ENCODE results near the gene ACOT13.
A peak's percentile ranks its signal among the peaks of the same experiment; 100 is the strongest.
"Not testable (repeated sequence)": the region's sequence is repeated elsewhere in the genome, so short reads cannot be mapped to it uniquely, and the experiment has no call there.

The ACOT13 gene

GRCh38 chr6:24661759-24662158 is 5.1 kb upstream of the ACOT13 start:
- DNase-seq (ENCODE audit: low read depth in 1 of 2, low spot score in 1 of 2): not testable (repeated sequence)

- no peak for DNase-seq (ENCODE audit: low read depth in 1 of 2, low spot score in 1 of 2)
These were observed 4.6 kb upstream of the ACOT13 start for GRCh38 chr6:24662236-24662635.

- DNase-seq (ENCODE audit: low read depth in 1 of 2, low spot score in 1 of 2): no peak
These were observed 3.7 kb upstream of the ACOT13 start for GRCh38 chr6:24663189-24663588.

- DNase-seq (ENCODE audit: low read depth in 1 of 2, low spot score in 1 of 2): no peak
These were observed 2.6 kb upstream of the ACOT13 start for GRCh38 chr6:24664046-24664987.

- DNase-seq (ENCODE audit: low read depth in 1 of 2, low spot score in 1 of 2): peak; percentile 11 to 13
These were observed 708 bp upstream of the ACOT13 start for GRCh38 chr6:24666097-24666640.

GRCh38 chr6:24667378-24667803 is 514 bp downstream of the ACOT13 start:
- DNase-seq (ENCODE audit: low read depth in 1 of 2, low spot score in 1 of 2): no peak

GRCh38 chr6:24668066-24668996 is 1.5 kb downstream of the ACOT13 start:
- DNase-seq (ENCODE audit: low read depth in 1 of 2, low spot score in 1 of 2): not testable (repeated sequence)

- DNase-seq (ENCODE audit: low read depth in 1 of 2, low spot score in 1 of 2): no peak
These were observed 2.1 kb downstream of the ACOT13 start for GRCh38 chr6:24668997-24669361.

- DNase-seq (ENCODE audit: low read depth in 1 of 2, low spot score in 1 of 2): not testable (repeated sequence)
These were observed 3.6 kb downstream of the ACOT13 start for GRCh38 chr6:24670492-24670891.

GRCh38 chr6:24671077-24671476 is 4.2 kb downstream of the ACOT13 start:
- not testable (repeated sequence) for DNase-seq (ENCODE audit: low read depth in 1 of 2, low spot score in 1 of 2)

- no peak for DNase-seq (ENCODE audit: low read depth in 1 of 2, low spot score in 1 of 2)
These were observed 5.8 kb downstream of the ACOT13 start for GRCh38 chr6:24672620-24673182.

GRCh38 chr6:24673625-24674024 is 6.7 kb downstream of the ACOT13 start:
- DNase-seq (ENCODE audit: low read depth in 1 of 2, low spot score in 1 of 2): no peak

GRCh38 chr6:24678792-24679352 is 12.0 kb downstream of the ACOT13 start:
- DNase-seq (ENCODE audit: low read depth in 1 of 2, low spot score in 1 of 2): not testable (repeated sequence)

- no peak for DNase-seq (ENCODE audit: low read depth in 1 of 2, low spot score in 1 of 2)
These were observed 13.7 kb downstream of the ACOT13 start for GRCh38 chr6:24680582-24680981.

- no peak for DNase-seq (ENCODE audit: low read depth in 1 of 2, low spot score in 1 of 2)
These were observed 16.7 kb downstream of the ACOT13 start for GRCh38 chr6:24683297-24684296.

GRCh38 chr6:24686408-24686807 is 19.5 kb downstream of the ACOT13 start:
- no peak for DNase-seq (ENCODE audit: low read depth in 1 of 2, low spot score in 1 of 2)

- no peak for DNase-seq (ENCODE audit: low read depth in 1 of 2, low spot score in 1 of 2)
These were observed 20.1 kb downstream of the ACOT13 start for GRCh38 chr6:24686946-24687345.

GRCh38 chr6:24689964-24690363 is 23.1 kb downstream of the ACOT13 start:
- DNase-seq (ENCODE audit: low read depth in 1 of 2, low spot score in 1 of 2): no peak

- no peak for DNase-seq (ENCODE audit: low read depth in 1 of 2, low spot score in 1 of 2)
These were observed 23.7 kb downstream of the ACOT13 start for GRCh38 chr6:24690593-24690992.

- no peak for DNase-seq (ENCODE audit: low read depth in 1 of 2, low spot score in 1 of 2)
These were observed 24.7 kb downstream of the ACOT13 start for GRCh38 chr6:24691550-24691949.

All from activated T-helper 1 cell treated with anti-CD3 and anti-CD28 coated beads, Interleukin-2, amount 50 U/mL, for 16 hours (primary cell).